MCF 10A (cell line): Measurements from ENCODE around the gene EXT2. TPM values are rescaled to one million over a fixed set of nuclear protein-coding genes. Genes with fewer than 3 reads are reported as not detected.
A peak's percentile ranks its signal among the peaks of the same experiment; 100 is the strongest.

Experiments used
- BruUV-seq: library from RNA; stranded (reverse); fragments of 400-500 nt; replicated peaks from 2 replicates; lab custom pipeline; 2021; lab: Mats Ljungman, UMichigan
- CTCF ChIA-PET: fragments of 300-600 bp; sonication (Branson Sonifier 250); formaldehyde crosslinking; extraction: SDS; loops from one replicate; lab custom pipeline; 2021; ENCODE audit warnings: antibody characterized with exemption, inconsistent platforms; lab: Yijun Ruan, JAX
- POLR2A ChIA-PET: fragments of 300-600, 350-650 bp; sonication (Branson Sonifier 250); formaldehyde crosslinking; extraction: SDS; loops from one replicate; lab custom pipeline; 2020; ENCODE audit warnings: antibody characterized with exemption, inconsistent platforms; lab: Yijun Ruan, JAX
- DNase-seq: peaks from one replicate; pipeline ENCODE4 v3.0.0-alpha.2; 2018; ENCODE audit not compliant: unreplicated experiment
- H3K27ac Mint-ChIP-seq: one replicate; pipeline ENCODE4 v1.8.0; 2022; ENCODE audit warnings: mild to moderate bottlenecking, low read depth, mixed read lengths; ENCODE audit not compliant: unreplicated experiment
- H3K27me3 Mint-ChIP-seq: one replicate; pipeline ENCODE4 v1.8.0; 2022; ENCODE audit warnings: mixed read lengths; ENCODE audit not compliant: insufficient read depth, unreplicated experiment
- H3K36me3 Mint-ChIP-seq: one replicate; pipeline ENCODE4 v1.8.0; 2022; ENCODE audit warnings: mild to moderate bottlenecking, moderate library complexity, mixed read lengths; ENCODE audit not compliant: insufficient read depth, unreplicated experiment
- H3K4me1 Mint-ChIP-seq: one replicate; pipeline ENCODE4 v1.8.0; 2022; ENCODE audit warnings: mixed read lengths; ENCODE audit not compliant: insufficient read depth, unreplicated experiment
- H3K4me3 Mint-ChIP-seq: one replicate; pipeline ENCODE4 v1.8.0; 2022; ENCODE audit warnings: mild to moderate bottlenecking, moderate library complexity, mixed read lengths; ENCODE audit not compliant: unreplicated experiment
- H3K9me3 Mint-ChIP-seq: one replicate; pipeline ENCODE4 v1.8.0; 2022; ENCODE audit warnings: mixed read lengths; ENCODE audit not compliant: unreplicated experiment
- CTCF ChIP-seq: fragments of 200-600 bp; IDR thresholded peaks from one replicate; pipeline ENCODE4 v1.8.0; 2022; ENCODE audit warnings: antibody characterized with exemption, mild to moderate bottlenecking; ENCODE audit not compliant: unreplicated experiment
- intact Hi-C: fragments of 100-400 bp; cut with micrococcal nuclease; formaldehyde crosslinking; loops from 2 replicates; pipeline ENCODE4 v1.14.1; 2022
- total RNA-seq: library from RNA; stranded (reverse); gene quantifications from 2 replicates; pipeline ENCODE4 v1.2.3, GENCODE V29; 2022

Gene EXT2
- total RNA-seq, 1 experiment from 2014 or later = 73.1 TPM

GRCh38 chr11:44143987-44144909, 48.8 kb downstream of the EXT2 start:
- Mint-ChIP-seq H3K27me3 (no peaks in the 10 kb centered on the region), H3K27ac (no peak overlapping the region), H3K4me1 (peaks cover under 1% of the 10 kb centered on the region), H3K36me3 (peaks cover 5% of the 10 kb centered on the region), H3K4me3 (no peak overlapping the region), H3K9me3 (no peaks in the 10 kb centered on the region)
- intact Hi-C loops = no loop called here
- peak; percentile 9 for DNase-seq
- ChIA-PET POLR2A (interaction anchor here (0.6 to 0.9 kb wide), 4 partner anchors 11 to 1400 kb away, joined by 3 to 4 read pairs (median 3); no protein-coding TSS in a partner anchor), CTCF (interaction anchor here (1.0 to 1.3 kb wide), 2 partner anchors 12 to 27 kb away, joined by 3 to 4 read pairs; no protein-coding TSS in a partner anchor)
- no peak for TF ChIP-seq CTCF
- no TSS peak for BruUV-seq

DNA sequence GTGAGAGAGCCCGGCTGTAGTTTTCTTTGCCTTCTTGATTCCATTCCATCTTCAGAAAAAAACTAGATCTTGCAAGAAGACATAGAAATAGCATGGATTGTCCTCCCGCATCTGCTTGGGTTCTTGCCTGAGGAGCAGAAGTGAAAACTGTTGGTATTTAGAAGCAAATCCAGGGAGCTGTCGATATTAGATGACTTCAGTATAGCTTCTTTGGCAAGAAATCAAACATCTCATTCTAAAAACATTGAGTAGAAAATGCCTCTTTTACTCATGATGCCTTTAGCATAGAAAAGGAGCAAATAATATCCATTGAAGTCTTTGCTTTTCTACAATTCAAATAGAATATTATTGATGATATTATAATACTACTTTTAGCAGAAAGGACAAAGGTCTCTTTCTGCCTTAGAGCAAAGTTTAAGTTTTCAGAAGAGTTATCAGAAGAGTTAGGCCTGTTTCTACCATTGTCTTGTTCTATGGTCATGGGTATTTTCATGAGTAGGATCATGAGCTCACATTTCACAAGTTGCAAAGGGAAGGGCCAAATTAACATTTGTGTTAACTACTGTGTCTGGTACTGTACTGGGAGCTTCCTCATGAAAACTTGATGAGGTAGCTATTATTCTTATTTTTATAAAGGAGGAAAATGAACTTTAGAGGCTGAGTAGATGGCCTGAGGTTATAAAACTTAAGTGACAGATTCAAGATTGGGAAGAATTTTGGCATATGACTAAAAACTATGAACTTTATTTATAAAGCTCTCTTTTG, 49.7 kb downstream of the EXT2 start:
- no TSS peak for BruUV-seq
- Mint-ChIP-seq H3K4me3 (no peak overlapping the region), H3K9me3 (no peaks in the 10 kb centered on the region), H3K27ac (no peak overlapping the region), H3K4me1 (peaks cover 10% of the 10 kb centered on the region), H3K36me3 (peaks cover 5% of the 10 kb centered on the region), H3K27me3 (no peaks in the 10 kb centered on the region)
- CTCF ChIA-PET = no interaction called here
- POLR2A ChIA-PET = interaction anchor here (0.8 kb wide), 1 partner anchor 12 kb away, joined by 3 read pairs; no protein-coding TSS in a partner anchor
- TF ChIP-seq CTCF = no peak
- intact Hi-C loops = no loop called here
- DNase-seq = no peak

DNA sequence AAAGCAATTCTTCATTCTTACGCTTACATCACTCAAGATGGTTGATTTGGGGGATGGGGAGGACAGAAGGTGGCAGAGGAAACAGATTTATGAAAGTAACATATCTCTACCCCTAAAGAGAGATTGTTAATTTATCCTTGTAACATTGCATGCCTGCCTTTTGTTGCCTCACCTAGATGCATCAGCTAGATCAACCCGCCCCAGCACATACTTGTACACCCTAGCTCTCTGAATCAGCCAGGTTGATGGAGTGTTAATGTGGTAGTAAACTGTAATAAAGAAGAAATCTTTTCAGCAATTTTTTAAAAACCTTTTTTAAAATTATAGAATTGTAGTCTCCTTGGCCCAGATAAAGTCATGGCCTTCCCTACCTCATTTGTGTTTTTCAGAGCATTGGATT, 51.5 kb downstream of the EXT2 start:
- H3K27me3 Mint-ChIP-seq = no peaks in the 10 kb centered on the region
- H3K4me1 Mint-ChIP-seq = peaks cover 10% of the 10 kb centered on the region
- H3K9me3 Mint-ChIP-seq = peaks cover 7% of the 10 kb centered on the region
- ChIA-PET POLR2A (no interaction called here), CTCF (no interaction called here)
- H3K4me3 Mint-ChIP-seq = no peak overlapping the region
- no peak for DNase-seq
- intact Hi-C loops = no loop called here
- BruUV-seq = no TSS peak
- no peak overlapping the region for H3K27ac Mint-ChIP-seq
- TF ChIP-seq CTCF = no peak
- peaks cover 7% of the 10 kb centered on the region for H3K36me3 Mint-ChIP-seq

- CTCF ChIA-PET = interaction anchor here (1.4 kb wide), 1 partner anchor 14 kb away, joined by 4 read pairs; no protein-coding TSS in a partner anchor
- no TSS peak for BruUV-seq
- Mint-ChIP-seq H3K9me3 (peaks cover 7% of the 10 kb centered on the region), H3K36me3 (peaks cover 12% of the 10 kb centered on the region), H3K4me3 (no peak overlapping the region), H3K27me3 (no peaks in the 10 kb centered on the region), H3K4me1 (peaks cover 10% of the 10 kb centered on the region), H3K27ac (no peak overlapping the region)
- POLR2A ChIA-PET = no interaction called here
- no peak for TF ChIP-seq CTCF
- intact Hi-C loops = no loop called here
- DNase-seq = no peak
Measured at GRCh38 chr11:44147751-44148150, 52.3 kb downstream of the EXT2 start.
